ENCODE measurements around the gene ICAM5.
"Not testable (repeated sequence)": the region's sequence is repeated elsewhere in the genome, so short reads cannot be mapped to it uniquely, and the experiment has no call there.

The ICAM5 gene

DNA sequence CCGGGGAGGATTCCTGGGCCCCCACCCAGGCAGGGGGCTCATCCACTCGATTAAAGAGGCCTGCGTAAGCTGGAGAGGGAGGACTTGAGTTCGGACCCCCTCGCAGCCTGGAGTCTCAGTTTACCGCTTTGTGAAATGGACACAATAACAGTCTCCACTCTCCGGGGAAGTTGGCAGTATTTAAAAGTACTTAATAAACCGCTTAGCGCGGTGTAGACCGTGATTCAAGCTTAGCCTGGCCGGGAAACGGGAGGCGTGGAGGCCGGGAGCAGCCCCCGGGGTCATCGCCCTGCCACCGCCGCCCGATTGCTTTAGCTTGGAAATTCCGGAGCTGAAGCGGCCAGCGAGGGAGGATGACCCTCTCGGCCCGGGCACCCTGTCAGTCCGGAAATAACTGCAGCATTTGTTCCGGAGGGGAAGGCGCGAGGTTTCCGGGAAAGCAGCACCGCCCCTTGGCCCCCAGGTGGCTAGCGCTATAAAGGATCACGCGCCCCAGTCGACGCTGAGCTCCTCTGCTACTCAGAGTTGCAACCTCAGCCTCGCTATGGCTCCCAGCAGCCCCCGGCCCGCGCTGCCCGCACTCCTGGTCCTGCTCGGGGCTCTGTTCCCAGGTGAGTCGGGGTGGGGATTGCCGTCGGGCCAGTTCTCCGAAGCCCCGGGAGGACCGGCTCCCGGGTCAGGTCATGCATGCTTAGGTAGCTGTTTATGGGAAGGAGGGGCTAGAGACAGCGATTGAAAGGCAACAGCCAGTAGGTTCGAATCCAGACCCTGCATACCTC lies 18.9 kb upstream of the ICAM5 start, which contains the start of gene ICAM1:
Gene ICAM1, plus strand, starts transcription at position 505 of the 779 bp plus-strand sequence. Its CDS starts 40 bp downstream, at position 545.
- DNase-seq (ENCODE audit: low read depth) = peak; percentile 68

- no peak for DNase-seq (ENCODE audit: low read depth)
Observed at GRCh38 chr19:10271543-10272086, 18.1 kb upstream of the ICAM5 start.

GRCh38 chr19:10274589-10274988 lies 15.2 kb upstream of the ICAM5 start:
- DNase-seq (ENCODE audit: low read depth) = no peak

DNA sequence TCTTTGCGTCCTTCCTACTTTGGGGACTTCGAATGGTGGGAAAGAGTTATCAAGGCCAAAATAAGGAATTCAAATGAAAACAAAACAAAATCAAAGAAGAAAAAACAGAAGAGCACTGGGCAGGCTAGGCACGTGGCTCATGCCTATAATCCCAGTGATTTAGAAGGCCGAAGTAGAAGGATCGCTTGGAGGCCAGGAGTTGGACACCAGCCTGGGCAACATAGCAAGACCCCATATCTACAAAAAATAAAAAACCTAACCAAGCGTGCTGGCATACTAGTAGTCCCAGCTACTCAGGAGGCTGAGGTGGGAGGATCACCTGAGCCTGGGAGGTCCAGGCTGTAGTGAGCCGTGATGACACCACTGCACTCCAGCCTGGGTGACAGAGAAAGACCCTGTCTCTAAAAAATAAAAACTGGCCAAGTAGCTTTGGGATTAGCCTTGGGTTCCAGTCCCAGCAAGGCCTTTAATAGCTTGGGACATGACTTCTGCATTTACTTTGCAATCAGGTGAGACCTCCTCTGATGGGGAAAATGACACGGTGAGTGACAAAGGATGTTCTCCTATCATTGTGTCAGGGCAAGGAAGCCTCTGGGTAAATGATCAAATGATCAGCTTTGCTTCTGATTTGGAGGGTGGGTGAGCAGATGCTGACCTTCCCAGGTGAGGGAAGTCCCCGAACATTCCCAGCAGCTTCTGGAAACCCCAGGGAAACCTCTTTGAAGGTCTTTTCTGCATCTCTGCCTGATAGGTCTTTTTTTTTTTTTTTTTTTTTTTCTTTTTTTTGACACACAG lies 11.8 kb upstream of the ICAM5 start:
- DNase-seq (ENCODE audit: low read depth) = no peak

- DNase-seq (ENCODE audit: low read depth) = no peak
Observed at GRCh38 chr19:10278935-10279334, 10.8 kb upstream of the ICAM5 start.

DNA sequence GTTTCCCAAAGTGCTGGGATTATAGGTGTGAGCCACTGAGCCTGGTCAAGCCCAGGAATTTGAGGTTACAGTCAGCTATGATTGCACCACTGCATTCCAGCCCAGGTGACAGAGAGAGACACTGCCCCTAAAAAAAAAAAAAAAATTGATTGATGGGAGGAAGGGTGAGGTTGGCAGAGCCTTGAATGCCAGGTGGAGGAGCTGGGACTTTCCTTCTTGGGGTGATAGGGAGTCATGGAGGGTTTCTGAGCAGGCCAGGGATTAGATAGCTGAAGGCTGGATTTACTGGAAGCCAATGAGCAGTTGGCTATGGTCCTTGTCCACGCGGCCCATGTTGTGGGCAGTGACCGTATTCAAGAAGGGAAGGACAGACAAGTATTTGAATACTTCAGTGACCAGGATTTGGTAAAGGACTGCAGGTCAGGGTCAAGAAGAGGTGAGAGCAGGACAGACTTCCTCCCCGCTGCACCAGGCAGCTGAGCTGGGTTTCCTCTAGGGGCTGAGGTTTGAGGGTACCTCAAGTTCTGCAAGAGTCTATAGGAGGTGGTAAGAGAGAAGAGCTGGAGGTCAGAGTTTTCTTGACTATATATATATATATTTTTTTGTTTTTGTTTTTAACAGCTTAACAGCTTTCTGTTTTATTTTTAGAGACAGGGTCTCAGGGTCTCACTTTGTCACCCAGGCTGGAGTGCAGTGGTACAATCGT lies 9.9 kb upstream of the ICAM5 start:
- DNase-seq (ENCODE audit: low read depth) = no peak

DNA sequence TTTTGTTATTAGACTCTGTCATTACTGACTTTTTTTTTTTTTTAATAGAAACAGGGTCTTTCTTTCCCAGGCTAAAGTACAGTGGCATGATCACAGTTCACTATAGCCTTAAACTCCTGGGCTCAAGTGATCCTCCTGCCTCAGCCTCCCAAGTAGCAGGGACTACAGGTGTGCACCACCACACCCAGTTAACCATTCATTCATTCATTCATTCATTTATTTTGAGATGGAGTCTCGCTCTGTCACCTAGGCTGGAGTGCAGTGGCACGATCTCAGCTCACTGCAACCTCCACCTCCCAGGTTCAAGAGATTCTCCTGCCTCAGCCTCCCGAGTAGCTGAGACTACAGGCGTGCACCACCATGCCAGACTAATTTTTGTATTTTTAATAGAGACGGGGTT lies 7.7 kb upstream of the ICAM5 start:
- not testable (repeated sequence) for DNase-seq (ENCODE audit: low read depth)

DNA sequence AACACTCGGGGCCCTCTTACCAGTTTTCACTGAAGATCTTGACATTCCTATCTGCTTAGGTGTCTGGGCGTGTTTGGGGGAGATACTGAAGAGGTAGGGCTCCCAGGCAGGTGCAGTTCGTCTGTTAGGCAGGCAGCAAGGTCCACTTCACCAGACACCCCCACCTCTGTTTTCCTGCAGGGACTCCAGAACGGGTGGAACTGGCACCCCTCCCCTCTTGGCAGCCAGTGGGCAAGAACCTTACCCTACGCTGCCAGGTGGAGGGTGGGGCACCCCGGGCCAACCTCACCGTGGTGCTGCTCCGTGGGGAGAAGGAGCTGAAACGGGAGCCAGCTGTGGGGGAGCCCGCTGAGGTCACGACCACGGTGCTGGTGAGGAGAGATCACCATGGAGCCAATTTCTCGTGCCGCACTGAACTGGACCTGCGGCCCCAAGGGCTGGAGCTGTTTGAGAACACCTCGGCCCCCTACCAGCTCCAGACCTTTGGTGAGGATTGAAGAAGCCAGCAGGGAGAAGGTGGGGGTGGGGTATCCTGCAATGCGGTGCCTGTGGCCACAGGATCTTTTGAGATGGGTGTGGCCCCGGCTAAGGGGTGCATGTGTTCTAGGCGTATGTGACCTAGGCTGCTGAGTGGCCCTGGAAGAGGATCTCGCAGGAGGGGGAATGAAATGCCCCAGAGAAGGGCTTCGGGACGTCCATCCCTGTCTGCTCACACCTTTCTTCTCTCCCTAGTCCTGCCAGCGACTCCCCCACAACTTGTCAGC lies 6.3 kb upstream of the ICAM5 start:
- DNase-seq (ENCODE audit: low read depth) = no peak

DNA sequence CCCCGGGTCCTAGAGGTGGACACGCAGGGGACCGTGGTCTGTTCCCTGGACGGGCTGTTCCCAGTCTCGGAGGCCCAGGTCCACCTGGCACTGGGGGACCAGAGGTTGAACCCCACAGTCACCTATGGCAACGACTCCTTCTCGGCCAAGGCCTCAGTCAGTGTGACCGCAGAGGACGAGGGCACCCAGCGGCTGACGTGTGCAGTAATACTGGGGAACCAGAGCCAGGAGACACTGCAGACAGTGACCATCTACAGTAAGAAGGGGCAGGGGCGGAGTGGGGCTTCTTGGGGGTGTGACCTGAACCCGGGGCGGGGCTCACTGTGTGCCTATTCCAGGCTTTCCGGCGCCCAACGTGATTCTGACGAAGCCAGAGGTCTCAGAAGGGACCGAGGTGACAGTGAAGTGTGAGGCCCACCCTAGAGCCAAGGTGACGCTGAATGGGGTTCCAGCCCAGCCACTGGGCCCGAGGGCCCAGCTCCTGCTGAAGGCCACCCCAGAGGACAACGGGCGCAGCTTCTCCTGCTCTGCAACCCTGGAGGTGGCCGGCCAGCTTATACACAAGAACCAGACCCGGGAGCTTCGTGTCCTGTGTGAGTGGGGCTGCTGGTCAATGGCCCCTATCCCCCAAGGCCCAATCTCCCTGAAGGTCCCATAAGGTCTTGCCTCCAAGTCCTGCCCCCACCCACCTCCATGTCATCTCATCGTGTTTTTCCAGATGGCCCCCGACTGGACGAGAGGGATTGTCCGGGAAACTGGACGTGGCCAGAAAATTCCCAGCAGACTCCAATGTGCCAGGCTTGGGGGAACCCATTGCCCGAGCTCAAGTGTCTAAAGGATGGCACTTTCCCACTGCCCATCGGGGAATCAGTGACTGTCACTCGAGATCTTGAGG lies 5.4 kb upstream of the ICAM5 start:
- no peak for DNase-seq (ENCODE audit: low read depth)

GRCh38 chr19:10284960-10285278 lies 4.8 kb upstream of the ICAM5 start:
- DNase-seq (ENCODE audit: low read depth) = no peak

- no peak for DNase-seq (ENCODE audit: low read depth)
Observed at GRCh38 chr19:10285393-10285792, 4.4 kb upstream of the ICAM5 start.

- no peak for DNase-seq (ENCODE audit: low read depth)
Observed at GRCh38 chr19:10286803-10287737, 2.7 kb upstream of the ICAM5 start, which contains the start of gene ICAM4. ICAM4 (plus strand) TSS chr19:10286955; CDS start chr19:10287013, 58 bp downstream.

DNA sequence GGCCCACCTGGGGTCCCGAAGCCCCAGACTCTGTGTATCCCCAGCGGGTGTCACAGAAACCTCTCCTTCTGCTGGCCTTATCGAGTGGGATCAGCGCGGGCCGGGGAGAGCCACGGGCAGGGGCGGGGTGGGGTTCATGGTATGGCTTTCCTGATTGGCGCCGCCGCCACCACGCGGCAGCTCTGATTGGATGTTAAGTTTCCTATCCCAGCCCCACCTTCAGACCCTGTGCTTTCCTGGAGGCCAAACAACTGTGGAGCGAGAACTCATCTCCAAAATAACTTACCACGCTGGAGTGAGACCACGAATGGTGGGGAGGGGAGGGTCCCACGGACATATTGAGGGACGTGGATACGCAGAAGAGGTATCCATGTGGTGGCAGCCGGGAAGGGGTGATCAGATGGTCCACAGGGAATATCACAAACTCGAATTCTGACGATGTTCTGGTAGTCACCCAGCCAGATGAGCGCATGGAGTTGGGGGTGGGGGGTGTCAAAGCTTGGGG lies 1.0 kb upstream of the ICAM5 start:
- peak; percentile 62 for DNase-seq (ENCODE audit: low read depth)

- DNase-seq (ENCODE audit: low read depth) = no peak
Observed at GRCh38 chr19:10289167-10289835, 451 bp upstream of the ICAM5 start.

DNA sequence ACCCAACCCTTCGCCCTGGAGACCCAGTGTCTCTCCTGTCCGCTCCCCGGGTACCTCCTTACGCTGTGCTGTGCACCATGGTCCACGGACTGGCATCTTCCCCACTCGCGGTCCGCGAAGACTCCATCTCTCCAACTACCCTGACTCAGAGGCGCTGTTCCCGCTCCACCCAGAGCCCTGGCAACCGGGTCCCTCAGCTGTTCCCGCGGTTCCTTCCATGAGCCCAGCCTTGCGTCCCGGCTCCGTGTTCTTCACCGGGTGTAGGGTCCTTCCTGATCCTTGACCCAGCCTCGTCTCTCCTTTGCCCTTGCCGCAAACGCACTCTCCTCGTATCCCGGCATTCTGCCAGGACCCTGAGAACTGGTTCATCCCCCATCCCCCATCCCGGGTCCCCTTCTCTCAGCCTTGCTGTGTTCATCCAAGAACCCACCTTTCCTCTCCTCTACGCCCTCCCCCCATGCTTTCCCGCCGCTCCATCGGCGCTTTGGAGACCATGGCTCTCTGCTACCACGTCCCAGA lies 664 bp downstream of the ICAM5 start:
- DNase-seq (ENCODE audit: low read depth) = no peak

- DNase-seq (ENCODE audit: low read depth) = no peak
Observed at GRCh38 chr19:10290876-10291553, 1.3 kb downstream of the ICAM5 start.

GRCh38 chr19:10291554-10292205 lies 1.9 kb downstream of the ICAM5 start:
- DNase-seq (ENCODE audit: low read depth) = no peak

Measured in amniotic epithelial cell (primary cell).